A549 (cell line): Measurements from ENCODE around the gene ZNF724. TPM values are rescaled to one million over a fixed set of nuclear protein-coding genes. Genes with fewer than 3 reads are reported as not detected.
"Not testable (repeated sequence)": the region's sequence is repeated elsewhere in the genome, so short reads cannot be mapped to it uniquely, and the experiment has no call there.

Source experiments
- ATAC-seq, 2 experiments: fragments of 200-7000 bp in 1 of 2; fragments of >200 bp in 1 of 2; cut with Nextera tagmentation in 1 of 2; cut with Tn5 transposase in 1 of 2; 3 replicates each; pipeline versions ENCODE4 v1.8.0 to v1.9.1; 2018 to 2020; ENCODE audit warnings: mild to moderate bottlenecking in 1 of 2, moderate library complexity in 1 of 2
- CTCF ChIA-PET: fragments of 300-600 bp; sonication (Branson Sonifier 250); formaldehyde crosslinking; extraction: SDS; loops from one replicate; lab custom pipeline; 2021; ENCODE audit warnings: antibody characterized with exemption, inconsistent platforms; lab: Yijun Ruan, JAX
- POLR2A ChIA-PET: fragments of 350-600 bp; formaldehyde crosslinking; extraction: SDS; loops from one replicate; lab custom pipeline; 2021; ENCODE audit warnings: antibody characterized with exemption, inconsistent platforms; lab: Yijun Ruan, JAX
- DNase-seq, 2 experiments: peaks; one replicate each; pipeline versions ENCODE4 v3.0.0 to v3.0.0-alpha.2; 2011 to 2016; ENCODE audit warnings: low read depth in 1 of 2, low spot score in 1 of 2
- FAIRE-seq: peaks from 2 replicates; lab custom pipeline; 2011; peaks lifted over from hg19 to GRCh38; lab: Jason Lieb, UNC
- H3K27ac ChIP-seq, 2 experiments: fragments of >200 bp; sonication (Bioruptor Twin); formaldehyde crosslinking; 3 replicates each; pipeline ENCODE4 v1.5.1; 2016 to 2017
- H3K4me1 ChIP-seq: fragments of >200 bp; sonication (Bioruptor Twin); formaldehyde crosslinking; 3 replicates; pipeline ENCODE4 v1.6.1; 2016
- H3K4me2 ChIP-seq: fragments of >200 bp; sonication (Bioruptor Twin); formaldehyde crosslinking; 3 replicates; pipeline ENCODE4 v1.6.1; 2016
- H3K4me3 ChIP-seq: fragments of >200 bp; sonication (Bioruptor Twin); formaldehyde crosslinking; 3 replicates; pipeline ENCODE4 v1.5.1; 2016
- H3K9me3 ChIP-seq: fragments of >200 bp; sonication (Bioruptor Twin); formaldehyde crosslinking; 3 replicates; pipeline ENCODE4 v1.6.1; 2016
- BHLHE40 ChIP-seq: IDR thresholded peaks from 2 replicates; pipeline ENCODE4 v1.6.1; 2012; ENCODE audit warnings: low read depth, low read length, inconsistent platforms
- CBX2 ChIP-seq: fragments of 200-600 bp; sonication (generic); IDR thresholded peaks from 2 replicates; pipeline ENCODE4 v1.6.1; 2016; ENCODE audit warnings: low read depth, mild to moderate bottlenecking, borderline replicate concordance
- CBX8 ChIP-seq: fragments of 200-600 bp; sonication (generic); IDR thresholded peaks from 2 replicates; pipeline ENCODE4 v1.6.1; 2016
- CHD2 ChIP-seq: fragments of 150-350 bp; IDR thresholded peaks from 2 replicates; pipeline ENCODE4 v1.6.1; 2014; ENCODE audit warnings: low read length; ENCODE audit not compliant: partially characterized antibody
- CHD4 ChIP-seq: fragments of 200-600 bp; sonication (generic); IDR thresholded peaks from 2 replicates; pipeline ENCODE4 v1.6.1; 2016; ENCODE audit warnings: antibody characterized with exemption, mild to moderate bottlenecking, borderline replicate concordance
- EHF ChIP-seq: fragments of 250-450 bp; sonication (Bioruptor Pico); IDR thresholded peaks from 2 replicates; pipeline ENCODE4 v1.5.0; 2020; ENCODE audit warnings: mild to moderate bottlenecking
- EHMT2 ChIP-seq: fragments of 200-600 bp; sonication (generic); IDR thresholded peaks from 2 replicates; pipeline ENCODE4 v1.6.1; 2016; ENCODE audit warnings: antibody characterized with exemption, low read depth, mild to moderate bottlenecking, moderate library complexity
- FOSL2 ChIP-seq, 2 experiments: fragments of 450-650 bp in 1 of 2; fragments of >200 bp in 1 of 2; sonication (Bioruptor Twin) in 1 of 2; formaldehyde crosslinking; IDR thresholded peaks; 2 replicates each; pipeline versions ENCODE4 v1.5.0 to v1.6.1; 2016 to 2020; ENCODE audit warnings: mild to moderate bottlenecking in 1 of 2, moderate library complexity in 1 of 2
- FOXS1 ChIP-seq: fragments of 250-450 bp; sonication (Bioruptor Pico); IDR thresholded peaks from 2 replicates; pipeline ENCODE4 v1.5.0; 2020; ENCODE audit warnings: mild to moderate bottlenecking, moderate library complexity
- JUNB ChIP-seq: fragments of >200 bp; sonication (Bioruptor Twin); formaldehyde crosslinking; IDR thresholded peaks from 2 replicates; pipeline ENCODE4 v1.6.1; 2016
- MYC ChIP-seq: IDR thresholded peaks from 2 replicates; pipeline ENCODE4 v1.6.1; 2012; ENCODE audit warnings: mild to moderate bottlenecking, inconsistent platforms, low read length, improper control_type of control experiment, borderline replicate concordance
- POLR2A ChIP-seq: IDR thresholded peaks from 2 replicates; pipeline ENCODE4 v1.6.1; 2012; ENCODE audit warnings: mild to moderate bottlenecking, low read length
- POLR2AphosphoS2 ChIP-seq: conservative IDR thresholded peaks from 2 replicates; pipeline ENCODE4 v1.6.1; 2012; ENCODE audit warnings: low read length, improper control_type of control experiment, inconsistent platforms
- RFX5 ChIP-seq: fragments of 450-650 bp; IDR thresholded peaks from 2 replicates; pipeline ENCODE4 v1.7.1; 2014; ENCODE audit warnings: antibody characterized with exemption, mild to moderate bottlenecking, moderate library complexity
- SREBF2 ChIP-seq: fragments of 450-650 bp; IDR thresholded peaks from 2 replicates; pipeline ENCODE4 v1.6.1; 2014; ENCODE audit warnings: mild to moderate bottlenecking, moderate library complexity
- ZFP36 ChIP-seq: fragments of 450-650 bp; IDR thresholded peaks from 2 replicates; pipeline ENCODE4 v1.6.1; 2014; ENCODE audit warnings: borderline replicate concordance; ENCODE audit not compliant: partially characterized antibody
- WGBS: methylation state at CpG from one replicate; pipeline ENCODE4 v1.1.6; 2017; ENCODE audit errors: missing lambda C conversion rate; 5-methylcytosine and 5-hydroxymethylcytosine counted together
- polyA plus RNA-seq, 4 experiments: library from polyadenylated mRNA; depleted of rRNA in 3 of 4; stranded (reverse); fragments of >200 nt; fragmentation: RNase III in 1 of 4; extraction: RNeasy Plus Mini Kit Qiagen cat#74134 plus additional on column Dnase treatment in 1 of 4; gene quantifications; 2 replicates in 3 of 4; 3 replicates in 1 of 4; pipeline ENCODE4 v1.2.3, GENCODE V29; 2011 to 2017
- TF ChIP-seq, protein P1 (sequence below): fragments of 200-600 bp; sonication (generic); IDR thresholded peaks from 2 replicates; pipeline ENCODE4 v1.6.1; 2016; ENCODE audit warnings: antibody characterized with exemption, mild to moderate bottlenecking, moderate library complexity
- TF ChIP-seq, protein P2 (sequence below): IDR thresholded peaks from 2 replicates; pipeline ENCODE4 v1.6.1; 2012

ZNF724 gene
- polyA plus RNA-seq, 2 of the 4 experiments (the other 2 are of a cell fraction): 1.4 to 1.8 TPM

DNA sequence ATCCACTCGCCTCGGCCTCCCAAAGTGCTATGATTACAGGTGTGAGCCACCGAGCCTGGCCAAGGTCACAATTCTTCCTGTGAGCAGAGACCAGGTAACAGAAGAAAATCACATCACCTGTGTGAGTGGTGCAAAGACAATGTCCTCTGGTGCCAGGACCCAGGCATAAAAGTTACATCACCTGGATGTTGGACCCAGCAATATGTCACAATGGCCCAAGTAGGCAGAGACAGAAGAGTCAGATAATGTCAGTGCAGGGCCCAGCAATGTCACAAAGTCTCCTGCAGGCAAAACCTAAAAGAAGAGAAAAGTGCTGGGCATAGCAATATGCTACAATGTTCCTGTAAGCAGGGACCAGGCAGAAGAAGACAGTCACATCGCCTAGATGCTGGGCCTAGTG, 5.5 kb upstream of the ZNF724 start:
- no peak for FAIRE-seq
- POLR2A ChIA-PET: no interaction called here
- no peak for ATAC-seq
- CTCF ChIA-PET: no interaction called here
- Histone ChIP-seq H3K4me1 (no peaks in the 10 kb centered on the region), H3K4me3 (no peak overlapping the region), H3K27ac (no peak overlapping the region), H3K9me3 (peaks cover 39% of the 10 kb centered on the region), H3K4me2 (no peak overlapping the region)
- no peak for DNase-seq
- TF ChIP-seq MYC (no peak), CHD4 (no peak), EHF (CRISPR knock-in tag) (no peak), FOSL2 (IDR thresholded peaks at IDR 0.05) (no peak), FOSL2 (CRISPR knock-in tag; IDR thresholded peaks at IDR 0.05) (no peak), ZFP36 (no peak)
- TF ChIP-seq, protein P1, sequence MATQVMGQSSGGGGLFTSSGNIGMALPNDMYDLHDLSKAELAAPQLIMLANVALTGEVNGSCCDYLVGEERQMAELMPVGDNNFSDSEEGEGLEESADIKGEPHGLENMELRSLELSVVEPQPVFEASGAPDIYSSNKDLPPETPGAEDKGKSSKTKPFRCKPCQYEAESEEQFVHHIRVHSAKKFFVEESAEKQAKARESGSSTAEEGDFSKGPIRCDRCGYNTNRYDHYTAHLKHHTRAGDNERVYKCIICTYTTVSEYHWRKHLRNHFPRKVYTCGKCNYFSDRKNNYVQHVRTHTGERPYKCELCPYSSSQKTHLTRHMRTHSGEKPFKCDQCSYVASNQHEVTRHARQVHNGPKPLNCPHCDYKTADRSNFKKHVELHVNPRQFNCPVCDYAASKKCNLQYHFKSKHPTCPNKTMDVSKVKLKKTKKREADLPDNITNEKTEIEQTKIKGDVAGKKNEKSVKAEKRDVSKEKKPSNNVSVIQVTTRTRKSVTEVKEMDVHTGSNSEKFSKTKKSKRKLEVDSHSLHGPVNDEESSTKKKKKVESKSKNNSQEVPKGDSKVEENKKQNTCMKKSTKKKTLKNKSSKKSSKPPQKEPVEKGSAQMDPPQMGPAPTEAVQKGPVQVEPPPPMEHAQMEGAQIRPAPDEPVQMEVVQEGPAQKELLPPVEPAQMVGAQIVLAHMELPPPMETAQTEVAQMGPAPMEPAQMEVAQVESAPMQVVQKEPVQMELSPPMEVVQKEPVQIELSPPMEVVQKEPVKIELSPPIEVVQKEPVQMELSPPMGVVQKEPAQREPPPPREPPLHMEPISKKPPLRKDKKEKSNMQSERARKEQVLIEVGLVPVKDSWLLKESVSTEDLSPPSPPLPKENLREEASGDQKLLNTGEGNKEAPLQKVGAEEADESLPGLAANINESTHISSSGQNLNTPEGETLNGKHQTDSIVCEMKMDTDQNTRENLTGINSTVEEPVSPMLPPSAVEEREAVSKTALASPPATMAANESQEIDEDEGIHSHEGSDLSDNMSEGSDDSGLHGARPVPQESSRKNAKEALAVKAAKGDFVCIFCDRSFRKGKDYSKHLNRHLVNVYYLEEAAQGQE: no peak
- WGBS: 43% methylated on average over 4 of the region's 4 CpGs

DNA sequence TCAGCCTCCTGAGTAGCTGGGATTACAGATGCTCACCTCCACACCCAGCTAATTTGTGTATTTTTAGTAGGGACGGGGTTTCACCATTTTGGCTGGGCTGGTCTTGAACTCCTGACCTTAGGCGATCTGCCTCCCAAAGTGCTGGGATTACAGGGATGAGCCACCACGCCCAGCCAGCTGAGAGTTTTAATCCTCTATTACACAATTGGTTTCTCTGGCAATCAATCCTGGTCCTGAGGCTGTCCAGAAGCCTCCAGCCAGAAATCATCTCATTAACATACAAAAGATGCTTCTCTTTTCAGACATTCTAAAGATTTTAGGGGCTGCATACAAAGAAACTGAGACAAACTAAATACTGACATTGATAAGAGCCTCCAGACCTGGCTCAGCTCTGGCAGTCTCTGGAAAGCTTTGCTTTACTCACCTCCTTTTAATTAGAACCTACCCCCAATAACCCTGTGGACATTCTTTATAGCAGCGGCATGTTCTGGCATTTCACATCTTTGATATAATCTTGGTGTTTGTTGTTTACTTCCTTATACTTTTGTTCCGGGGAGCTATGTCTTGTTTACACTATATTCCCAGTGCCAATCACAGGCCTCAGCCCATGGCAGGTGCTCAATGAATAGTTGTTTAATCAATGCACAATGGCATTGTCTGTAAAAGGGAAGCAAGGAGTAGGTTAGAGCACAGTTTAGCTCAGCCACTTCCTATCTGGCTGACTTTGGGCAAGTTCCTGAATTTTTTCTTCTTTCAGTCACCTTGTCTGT, 4.1 kb upstream of the ZNF724 start:
- WGBS: 42% methylated on average over 5 of the region's 5 CpGs
- TF ChIP-seq CBX2: no peak
- TF ChIP-seq POLR2A: no peak
- no peak for TF ChIP-seq POLR2AphosphoS2
- TF ChIP-seq CHD2: no peak
- TF ChIP-seq CBX8: no peak
- TF ChIP-seq FOXS1: no peak
- TF ChIP-seq, protein P1: no peak
- no peak for TF ChIP-seq RFX5
- TF ChIP-seq, protein P2, sequence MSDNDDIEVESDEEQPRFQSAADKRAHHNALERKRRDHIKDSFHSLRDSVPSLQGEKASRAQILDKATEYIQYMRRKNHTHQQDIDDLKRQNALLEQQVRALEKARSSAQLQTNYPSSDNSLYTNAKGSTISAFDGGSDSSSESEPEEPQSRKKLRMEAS: no peak
- no peak for TF ChIP-seq BHLHE40
- no peak for TF ChIP-seq JUNB
- TF ChIP-seq SREBF2: no peak
- no peak for TF ChIP-seq EHMT2
- FAIRE-seq (no peak), ATAC-seq (no peak), DNase-seq (no peak)
- H3K4me2 ChIP-seq: no peak overlapping the region
- ChIA-PET POLR2A (no interaction called here), CTCF (no interaction called here)
- no peak overlapping the region for H3K4me3 ChIP-seq
- H3K4me1 ChIP-seq: no peaks in the 10 kb centered on the region
- H3K27ac ChIP-seq: no peak overlapping the region
- H3K9me3 ChIP-seq: peaks cover 44% of the 10 kb centered on the region

DNA sequence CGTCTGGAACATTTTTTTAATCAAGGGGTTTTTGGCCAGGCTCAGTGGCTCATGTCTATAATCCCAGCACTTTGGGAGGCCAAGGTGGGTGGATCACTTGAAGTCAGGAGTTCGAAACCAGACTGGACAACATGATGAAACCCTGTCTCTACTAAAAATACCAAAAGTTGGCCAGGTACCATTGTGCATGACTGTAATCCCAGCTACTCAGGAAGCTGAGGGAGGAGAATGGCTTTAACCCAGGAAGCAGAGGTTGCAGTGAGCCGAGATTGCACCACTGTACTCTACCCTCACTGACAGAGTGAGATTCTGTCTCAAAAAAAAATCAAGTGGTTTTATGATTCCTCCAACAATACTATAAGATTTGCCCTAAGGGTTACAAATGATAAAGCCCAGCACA, 3.1 kb upstream of the ZNF724 start:
- 31% methylated on average over 3 of the region's 3 CpGs for WGBS
- peaks cover 47% of the 10 kb centered on the region for H3K9me3 ChIP-seq
- H3K27ac ChIP-seq, H3K4me1 ChIP-seq, ATAC-seq, H3K4me2 ChIP-seq, FAIRE-seq, DNase-seq, POLR2A ChIA-PET, H3K4me3 ChIP-seq: not testable (repeated sequence)
- CTCF ChIA-PET: interaction anchor here (0.6 kb wide), 1 partner anchor 866 kb away, joined by 3 read pairs; no protein-coding TSS in a partner anchor
